GM06990 (cell line): ENCODE measurements around the gene YIPF3.

Source experiments
- DNase-seq: peaks from one replicate; pipeline ENCODE4 v3.0.0-alpha.2; 2011; ENCODE audit not compliant: insufficient read length; ENCODE audit errors: extremely low read depth
- H3K27me3 ChIP-seq: replicated peaks from 2 replicates; pipeline ENCODE4 v1.6.0; 2011; ENCODE audit warnings: low read length; ENCODE audit not compliant: control insufficient read depth, insufficient read depth
- H3K36me3 ChIP-seq: 2 replicates; pipeline ENCODE4 v1.5.1; 2011; ENCODE audit warnings: low read length; ENCODE audit not compliant: control insufficient read depth, insufficient read depth
- H3K4me3 ChIP-seq: replicated peaks from 2 replicates; pipeline ENCODE4 v1.5.1; 2011; ENCODE audit warnings: low read depth, mild to moderate bottlenecking, control low read depth, low read length
- TF ChIP-seq, protein P1 (sequence below): IDR thresholded peaks from 2 replicates; pipeline ENCODE4 v1.5.1; 2011; ENCODE audit warnings: low read length, control low read depth, mild to moderate bottlenecking, inconsistent platforms; ENCODE audit not compliant: insufficient read depth, poor library complexity, severe bottlenecking

The YIPF3 gene

DNA sequence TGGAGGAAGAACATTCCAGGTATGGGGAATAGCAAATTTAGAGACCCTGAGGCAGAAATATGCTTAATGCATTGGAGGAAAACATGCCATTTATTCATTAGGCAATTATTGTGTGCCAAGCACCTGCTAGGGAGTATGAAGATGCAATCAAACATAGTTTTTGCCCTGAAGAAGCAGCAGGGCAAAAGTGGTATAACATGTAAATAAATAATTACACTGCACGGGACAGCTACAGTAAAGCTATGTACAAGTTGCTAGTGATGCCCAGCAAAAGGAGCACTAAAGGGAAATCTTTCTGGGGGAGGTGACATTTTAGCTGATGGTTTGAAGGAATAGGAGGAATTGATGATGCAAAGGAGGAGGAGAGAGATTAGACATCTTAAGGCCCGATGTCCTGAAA lies 40.0 kb downstream of the YIPF3 start:
- H3K4me3 ChIP-seq = no peak overlapping the region
- TF ChIP-seq, protein P1, sequence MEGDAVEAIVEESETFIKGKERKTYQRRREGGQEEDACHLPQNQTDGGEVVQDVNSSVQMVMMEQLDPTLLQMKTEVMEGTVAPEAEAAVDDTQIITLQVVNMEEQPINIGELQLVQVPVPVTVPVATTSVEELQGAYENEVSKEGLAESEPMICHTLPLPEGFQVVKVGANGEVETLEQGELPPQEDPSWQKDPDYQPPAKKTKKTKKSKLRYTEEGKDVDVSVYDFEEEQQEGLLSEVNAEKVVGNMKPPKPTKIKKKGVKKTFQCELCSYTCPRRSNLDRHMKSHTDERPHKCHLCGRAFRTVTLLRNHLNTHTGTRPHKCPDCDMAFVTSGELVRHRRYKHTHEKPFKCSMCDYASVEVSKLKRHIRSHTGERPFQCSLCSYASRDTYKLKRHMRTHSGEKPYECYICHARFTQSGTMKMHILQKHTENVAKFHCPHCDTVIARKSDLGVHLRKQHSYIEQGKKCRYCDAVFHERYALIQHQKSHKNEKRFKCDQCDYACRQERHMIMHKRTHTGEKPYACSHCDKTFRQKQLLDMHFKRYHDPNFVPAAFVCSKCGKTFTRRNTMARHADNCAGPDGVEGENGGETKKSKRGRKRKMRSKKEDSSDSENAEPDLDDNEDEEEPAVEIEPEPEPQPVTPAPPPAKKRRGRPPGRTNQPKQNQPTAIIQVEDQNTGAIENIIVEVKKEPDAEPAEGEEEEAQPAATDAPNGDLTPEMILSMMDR = no peak
- H3K27me3 ChIP-seq = no peaks in the 10 kb centered on the region
- DNase-seq = no peak
- H3K36me3 ChIP-seq = no peaks in the 10 kb centered on the region; the same call in none of the 2 replicates

GRCh38 chr6:43475516-43475915 lies 41.2 kb downstream of the YIPF3 start:
- no peaks in the 10 kb centered on the region for H3K27me3 ChIP-seq
- DNase-seq = no peak
- TF ChIP-seq, protein P1 = no peak
- no peaks in the 10 kb centered on the region; the same call in none of the 2 replicates for H3K36me3 ChIP-seq
- no peak overlapping the region for H3K4me3 ChIP-seq

DNA sequence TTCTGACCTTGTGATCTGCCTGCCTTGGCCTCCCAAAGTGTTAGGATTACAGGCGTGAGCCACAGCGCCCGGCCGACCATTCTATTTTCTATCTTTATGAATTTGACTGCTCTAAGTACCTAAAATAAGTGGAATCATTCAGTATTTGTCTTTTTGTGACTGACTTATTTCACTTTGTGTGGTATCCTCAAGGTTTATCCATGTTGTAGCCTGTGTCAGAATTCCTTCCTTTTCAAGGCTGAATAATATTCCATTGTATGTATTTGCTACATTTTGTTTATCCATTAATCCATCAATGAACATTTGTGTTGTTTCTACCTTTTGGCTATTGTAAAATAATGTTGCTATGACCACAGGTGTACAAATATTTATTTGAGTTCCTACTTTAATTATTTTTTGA lies 44.2 kb downstream of the YIPF3 start:
- Histone ChIP-seq H3K36me3 (no peaks in the 10 kb centered on the region), H3K27me3 (no peaks in the 10 kb centered on the region), H3K4me3 (no peak overlapping the region)
- TF ChIP-seq, protein P1 = no peak
- DNase-seq = no peak

- H3K4me3 ChIP-seq = no peak overlapping the region
- no peaks in the 10 kb centered on the region for H3K36me3 ChIP-seq
- no peaks in the 10 kb centered on the region for H3K27me3 ChIP-seq
- no peak for DNase-seq
- TF ChIP-seq, protein P1 = no peak
These were observed 45.3 kb downstream of the YIPF3 start for GRCh38 chr6:43471399-43471798.

DNA sequence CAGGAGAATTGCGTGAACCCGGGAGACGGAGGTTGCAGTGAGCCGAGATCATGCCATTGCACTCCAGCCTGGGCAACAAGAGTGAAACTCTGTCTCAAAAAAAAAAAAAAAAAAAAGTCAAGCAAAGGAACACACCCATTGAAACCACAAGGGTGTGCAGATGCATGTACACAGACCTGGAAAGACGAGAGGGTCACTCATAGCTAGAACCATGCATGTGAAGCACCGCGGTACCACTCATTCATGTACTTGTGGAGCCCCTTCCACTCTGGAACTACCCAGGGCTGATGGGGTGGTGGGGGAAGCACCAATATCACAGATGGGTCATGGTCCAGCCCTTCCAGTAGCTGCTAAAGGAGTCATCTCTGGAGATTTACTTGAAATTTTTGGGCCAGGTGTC lies 46.8 kb downstream of the YIPF3 start:
- peak; percentile 22 for DNase-seq
- TF ChIP-seq, protein P1 = no peak
- no peaks in the 10 kb centered on the region for H3K36me3 ChIP-seq
- H3K27me3 ChIP-seq = no peaks in the 10 kb centered on the region
- no peak overlapping the region for H3K4me3 ChIP-seq
